ENCODE data around the gene SUFU.

- TF ChIP-seq, protein P1, sequence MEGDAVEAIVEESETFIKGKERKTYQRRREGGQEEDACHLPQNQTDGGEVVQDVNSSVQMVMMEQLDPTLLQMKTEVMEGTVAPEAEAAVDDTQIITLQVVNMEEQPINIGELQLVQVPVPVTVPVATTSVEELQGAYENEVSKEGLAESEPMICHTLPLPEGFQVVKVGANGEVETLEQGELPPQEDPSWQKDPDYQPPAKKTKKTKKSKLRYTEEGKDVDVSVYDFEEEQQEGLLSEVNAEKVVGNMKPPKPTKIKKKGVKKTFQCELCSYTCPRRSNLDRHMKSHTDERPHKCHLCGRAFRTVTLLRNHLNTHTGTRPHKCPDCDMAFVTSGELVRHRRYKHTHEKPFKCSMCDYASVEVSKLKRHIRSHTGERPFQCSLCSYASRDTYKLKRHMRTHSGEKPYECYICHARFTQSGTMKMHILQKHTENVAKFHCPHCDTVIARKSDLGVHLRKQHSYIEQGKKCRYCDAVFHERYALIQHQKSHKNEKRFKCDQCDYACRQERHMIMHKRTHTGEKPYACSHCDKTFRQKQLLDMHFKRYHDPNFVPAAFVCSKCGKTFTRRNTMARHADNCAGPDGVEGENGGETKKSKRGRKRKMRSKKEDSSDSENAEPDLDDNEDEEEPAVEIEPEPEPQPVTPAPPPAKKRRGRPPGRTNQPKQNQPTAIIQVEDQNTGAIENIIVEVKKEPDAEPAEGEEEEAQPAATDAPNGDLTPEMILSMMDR (conservative IDR thresholded peaks at IDR 0.05; ENCODE audit: low read depth, low read length): no peak
- TF ChIP-seq RAD21 (IDR thresholded peaks at IDR 0.05; ENCODE audit: low read length): no peak
Observed at GRCh38 chr10:102600816-102601215, 97.0 kb downstream of the SUFU start.

Data from IMR-90 (cell line).